Astrocyte of the spinal cord (primary cell): ENCODE data around the gene CCDC40.

Experiments
- DNase-seq: peaks from one replicate; pipeline ENCODE4 v3.0.0; 2011; ENCODE audit warnings: low read depth, low spot score
- H3K4me3 ChIP-seq: 2 replicates; pipeline ENCODE4 v1.5.1; 2011; ENCODE audit warnings: low read depth, mild to moderate bottlenecking, low read length, moderate library complexity
- in situ Hi-C: cut with HindIII; loops from 2 replicates; pipeline ENCODE4 v1.10.0; 2017; ENCODE audit warnings: low sequenced_read_pairs
- TF ChIP-seq, protein P1 (sequence below): IDR thresholded peaks from 2 replicates; pipeline ENCODE4 v1.5.1; 2012; ENCODE audit warnings: low read depth, mild to moderate bottlenecking, low read length, inconsistent platforms

Gene CCDC40

DNA sequence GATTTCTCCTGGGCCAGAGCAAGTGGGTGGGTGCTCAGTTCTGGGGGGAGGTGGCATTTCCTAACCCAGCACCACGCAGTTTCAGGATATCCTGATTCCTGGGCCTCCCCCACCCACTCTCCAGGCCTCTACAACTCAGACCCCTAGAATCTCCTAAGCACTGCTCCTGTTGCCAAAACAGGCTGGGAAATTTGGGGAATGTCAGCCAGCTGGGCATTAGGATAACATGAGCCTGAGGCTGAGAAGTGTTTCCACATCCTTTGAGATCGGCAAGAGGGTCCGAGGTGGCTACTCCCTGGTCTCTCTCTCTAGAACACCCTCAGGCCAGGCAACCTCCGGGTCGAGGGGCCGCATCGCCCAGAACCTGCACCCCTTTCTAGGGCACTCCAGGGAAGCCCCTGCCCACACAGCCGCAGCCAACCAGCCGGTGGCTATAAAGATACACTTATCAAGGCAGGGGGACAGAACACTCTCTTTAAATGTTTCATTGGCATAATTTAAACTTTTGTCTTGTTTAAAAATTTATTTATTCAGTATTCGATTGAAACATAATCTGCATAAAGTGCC is 24.4 kb upstream of the CCDC40 start:
- H3K4me3 ChIP-seq, result no peak overlapping the region
- in situ Hi-C loops, result no loop called here
- TF ChIP-seq, protein P1, sequence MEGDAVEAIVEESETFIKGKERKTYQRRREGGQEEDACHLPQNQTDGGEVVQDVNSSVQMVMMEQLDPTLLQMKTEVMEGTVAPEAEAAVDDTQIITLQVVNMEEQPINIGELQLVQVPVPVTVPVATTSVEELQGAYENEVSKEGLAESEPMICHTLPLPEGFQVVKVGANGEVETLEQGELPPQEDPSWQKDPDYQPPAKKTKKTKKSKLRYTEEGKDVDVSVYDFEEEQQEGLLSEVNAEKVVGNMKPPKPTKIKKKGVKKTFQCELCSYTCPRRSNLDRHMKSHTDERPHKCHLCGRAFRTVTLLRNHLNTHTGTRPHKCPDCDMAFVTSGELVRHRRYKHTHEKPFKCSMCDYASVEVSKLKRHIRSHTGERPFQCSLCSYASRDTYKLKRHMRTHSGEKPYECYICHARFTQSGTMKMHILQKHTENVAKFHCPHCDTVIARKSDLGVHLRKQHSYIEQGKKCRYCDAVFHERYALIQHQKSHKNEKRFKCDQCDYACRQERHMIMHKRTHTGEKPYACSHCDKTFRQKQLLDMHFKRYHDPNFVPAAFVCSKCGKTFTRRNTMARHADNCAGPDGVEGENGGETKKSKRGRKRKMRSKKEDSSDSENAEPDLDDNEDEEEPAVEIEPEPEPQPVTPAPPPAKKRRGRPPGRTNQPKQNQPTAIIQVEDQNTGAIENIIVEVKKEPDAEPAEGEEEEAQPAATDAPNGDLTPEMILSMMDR, result no peak
- DNase-seq, result no peak

DNA sequence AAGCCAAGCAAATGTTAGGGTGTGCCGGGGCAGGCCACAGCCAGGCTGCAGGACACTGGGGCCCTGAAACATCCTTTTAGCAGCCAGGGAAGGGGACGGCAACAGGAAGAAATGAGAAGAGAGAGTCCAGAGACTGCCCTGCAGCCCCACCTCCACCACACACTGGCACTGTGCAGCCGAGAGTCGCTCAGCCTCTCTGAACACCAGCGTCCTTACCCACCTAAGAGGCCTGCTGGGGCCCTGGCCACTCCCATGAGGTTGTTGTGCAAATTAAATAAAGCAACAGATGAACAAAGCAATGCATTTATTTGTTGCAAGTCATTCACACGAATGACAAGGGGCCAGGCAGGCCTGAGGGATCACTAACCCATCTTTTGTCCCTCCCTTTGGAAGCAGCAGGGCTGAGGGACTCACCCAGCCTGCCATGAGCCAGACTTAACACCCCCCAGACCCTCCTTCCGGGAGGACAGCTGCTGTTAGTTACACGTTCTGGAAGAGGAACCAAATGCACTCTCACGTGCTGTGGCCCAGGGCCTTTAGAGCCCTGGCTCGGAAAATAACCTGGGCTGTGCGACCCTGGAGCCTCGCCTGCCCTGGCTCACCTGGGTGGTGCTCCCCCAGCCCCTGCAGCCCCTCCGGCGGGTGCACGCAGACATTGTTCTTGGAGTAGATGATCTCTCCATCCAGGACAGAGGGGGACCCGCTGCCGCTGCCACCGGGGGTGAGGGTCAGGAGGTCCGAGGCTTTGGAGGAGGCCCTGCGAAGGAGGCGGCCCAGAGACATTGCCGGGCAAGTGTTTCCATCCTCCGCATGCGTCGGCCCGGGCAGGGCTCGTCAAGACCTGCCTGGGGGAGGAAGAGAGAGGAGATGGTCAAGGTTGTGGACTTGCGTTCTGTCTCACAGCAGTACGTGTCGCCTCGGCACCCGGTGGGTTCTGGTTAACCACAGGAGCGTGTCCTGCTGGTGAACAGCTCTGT is 23.4 kb upstream of the CCDC40 start:
- TF ChIP-seq, protein P1, result no peak
- H3K4me3 ChIP-seq, result no peak overlapping the region
- no peak for DNase-seq
- in situ Hi-C loops, result no loop called here

- in situ Hi-C loops, result no loop called here
- TF ChIP-seq, protein P1, result no peak
Observed at GRCh38 chr17:80017226-80018010, 19.0 kb upstream of the CCDC40 start.

DNA sequence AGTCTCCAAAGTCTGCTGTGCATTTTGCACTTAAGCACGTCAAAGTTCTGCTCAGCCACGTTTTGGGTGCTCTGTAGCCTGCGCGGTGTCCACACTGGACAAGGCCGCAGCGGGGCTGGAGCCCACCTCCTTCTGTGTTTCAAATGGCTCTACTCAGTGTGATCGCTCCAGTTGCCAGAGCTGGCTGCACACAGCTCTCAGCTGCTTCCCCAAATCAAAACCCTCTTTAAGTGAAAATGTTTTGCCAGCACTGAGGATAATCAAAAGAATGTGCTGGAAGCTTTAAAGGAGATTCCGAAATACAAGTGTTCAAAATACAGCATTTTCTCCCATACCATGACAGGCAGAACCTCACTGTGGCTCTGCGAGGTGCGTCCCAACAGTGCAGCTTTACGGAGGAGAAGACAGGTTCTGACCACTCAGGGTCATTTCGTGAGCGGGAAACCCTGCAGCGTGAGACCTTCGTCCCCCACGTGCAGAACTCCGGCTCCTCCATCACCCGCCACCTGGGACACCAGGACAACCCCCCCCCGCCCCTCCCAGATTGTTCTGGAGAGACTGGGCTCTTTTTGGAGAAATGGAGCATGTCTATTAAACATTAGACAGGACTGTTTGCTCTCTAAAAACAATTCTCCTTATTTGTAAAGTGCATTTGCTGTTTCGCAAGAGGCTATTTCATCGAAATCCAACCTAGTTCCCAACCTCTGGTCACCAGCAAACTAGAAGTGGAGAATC is 17.4 kb upstream of the CCDC40 start:
- in situ Hi-C loops, result no loop called here
- H3K4me3 ChIP-seq, result no peak overlapping the region
- no peak for DNase-seq
- TF ChIP-seq, protein P1, result no peak

More at GRCh38 chr17:80017226-80018010, 19.0 kb upstream of the CCDC40 start:
- H3K4me3 ChIP-seq, result no peak overlapping the region
- DNase-seq, result no peak

DNA sequence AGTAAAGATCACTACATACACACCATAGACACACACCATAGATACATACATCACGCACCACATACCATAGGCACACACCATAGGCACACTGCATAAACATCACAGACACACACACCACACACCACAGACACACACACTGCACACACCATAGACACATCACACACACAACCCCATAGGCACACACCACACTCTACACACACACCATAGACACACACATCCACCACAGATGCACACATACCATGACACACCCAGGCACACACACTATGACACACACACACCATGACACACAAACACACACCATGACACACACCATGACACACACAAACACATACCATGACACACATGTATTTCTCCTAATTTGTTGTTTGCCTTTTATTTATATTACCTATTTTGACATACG is 14.8 kb upstream of the CCDC40 start:
- DNase-seq, result no peak
- in situ Hi-C loops, result no loop called here
- TF ChIP-seq, protein P1, result no peak
- H3K4me3 ChIP-seq, result no peak overlapping the region
